ENCODE measurements around the gene IL23A.

GRCh38 chr12:56307221-56307965 lies 31.3 kb upstream of the IL23A start:
- no peak for TF ChIP-seq CTCF (conservative IDR thresholded peaks at IDR 0.05)
- no peak for TF ChIP-seq EZH2 (IDR thresholded peaks at IDR 0.05; ENCODE audit: low read depth)

Measured in PC-9 (cell line).